Upper lobe of left lung (tissue), 6 donors: ENCODE data around the gene IRF4. TPM values are rescaled to one million over a fixed set of nuclear protein-coding genes. Genes with fewer than 3 reads are reported as not detected.

ENCODE experiments used
- ATAC-seq, 2 donors: fragments of 200-7000 bp; cut with Tn5 transposase; one replicate each; pipeline ENCODE4 v1.9.1; 2022; ENCODE audit warnings: mild to moderate bottlenecking in 2 of 2, moderate library complexity in 2 of 2; ENCODE audit not compliant: low FRiP score in 2 of 2
- DNase-seq, 2 donors: peaks; one replicate each; pipeline ENCODE4 v3.0.0-alpha.2; 2019 to 2020
- H3K27ac ChIP-seq, 4 donors: fragments of 200-600 bp; sonication (generic); one replicate each; pipeline ENCODE4 v1.5.1; 2016 to 2019
- H3K27me3 ChIP-seq, 4 donors: fragments of 200-600 bp; sonication (generic); one replicate each; pipeline ENCODE4 v1.5.1; 2017 to 2019
- H3K36me3 ChIP-seq, 4 donors: fragments of 200-600 bp; sonication (generic); one replicate each; pipeline ENCODE4 v1.5.1; 2016 to 2019
- H3K4me1 ChIP-seq, 4 donors: fragments of 200-600 bp; sonication (generic); one replicate each; pipeline ENCODE4 v1.5.1; 2018 to 2019
- H3K4me3 ChIP-seq, 4 donors: fragments of 200-600 bp; sonication (generic); one replicate each; pipeline ENCODE4 v1.5.1; 2017 to 2019; ENCODE audit warnings: mild to moderate bottlenecking in 2 of 4, moderate library complexity in 1 of 4
- H3K9me3 ChIP-seq, 4 donors: fragments of 200-600 bp; sonication (generic); one replicate each; pipeline ENCODE4 v1.5.1; 2018 to 2019
- CTCF ChIP-seq, 6 experiments: fragments of 450-650 bp in 4 of 6; fragments of 200-600 bp in 2 of 6; sonication (generic) in 2 of 6; IDR thresholded peaks; one replicate each; pipeline ENCODE4 v1.5.1; 2016 to 2019; ENCODE audit warnings: antibody characterized with exemption in 6 of 6
- EP300 ChIP-seq, 4 donors: sonication (generic); formaldehyde crosslinking; IDR thresholded peaks; one replicate each; pipeline ENCODE4 v1.5.1; 2017; ENCODE audit warnings: antibody characterized with exemption in 4 of 4, control low read depth in 2 of 4
- POLR2A ChIP-seq, 4 donors: fragments of 450-650 bp; IDR thresholded peaks; one replicate each; pipeline ENCODE4 v1.5.1; 2016 to 2017; ENCODE audit warnings: antibody characterized with exemption in 4 of 4, mild to moderate bottlenecking in 2 of 4
- POLR2AphosphoS5 ChIP-seq, 2 donors: sonication (generic); formaldehyde crosslinking; IDR thresholded peaks; one replicate each; pipeline ENCODE4 v1.5.1; 2017; ENCODE audit warnings: antibody characterized with exemption in 2 of 2
- WGBS, 2 donors: methylation state at CpG; one replicate each; pipeline ENCODE4 v1.1.5; 2017 to 2018; 5-methylcytosine and 5-hydroxymethylcytosine counted together
- total RNA-seq, 6 donors: library from RNA; depleted of rRNA in 4 of 6; stranded (reverse); fragments of >200 nt in 4 of 6; gene quantifications; one replicate each; pipeline versions ENCODE4 v1.1.0 to v1.2.1, GENCODE V29; 2016 to 2021
- donor health status: DM: no; HTN: no; CAD: no; lungs with moderate emphysema.
- donor health status: DM: no; HTN: yes; CAD: no; lungs with severe emphysema.

The IRF4 gene
- total RNA-seq = 10 to 100 TPM in 1 of 6 donors, 1 to 10 TPM in 5; 1.6 to 10.5 (median 5.9) TPM

GRCh38 chr6:391559-392440 lies at the start of gene IRF4:
Gene IRF4 (plus strand): TSS chr6:391752. CDS start chr6:393153, 1,401 bp downstream.
- Histone ChIP-seq H3K27me3 (peaks cover 0 to 44% (median 24%) of the 10 kb centered on the region in 4 donors), H3K27ac (peak within 1 kb of the TSS in 2 of 4 donors; percentile 36 to 44), H3K36me3 (no peaks in the 10 kb centered on the region), H3K9me3 (no peaks in the 10 kb centered on the region), H3K4me3 (peak within 1 kb of the TSS; percentile 24 to 58 (median 46)), H3K4me1 (peaks cover 27 to 33% (median 32%) of the 10 kb centered on the region in 4 donors)
- peak in 1 of 2 donors; percentile 89 for DNase-seq
- peak in 1 of 4 donors; percentile 45 for TF ChIP-seq POLR2A (IDR thresholded peaks at IDR 0.05)
- no peak for TF ChIP-seq CTCF (IDR thresholded peaks at IDR 0.05)
- TF ChIP-seq POLR2AphosphoS5 (IDR thresholded peaks at IDR 0.05) = peak in 1 of 2 donors; percentile 33
- TF ChIP-seq EP300 (IDR thresholded peaks at IDR 0.05) = no peak
- 0 to 2% methylated on average over 29 to 42 of the region's 82 CpGs for WGBS, 2 donors
- ATAC-seq = peak in 1 of 2 donors; percentile 67

- Histone ChIP-seq H3K4me1 (peaks cover under 1 to 25% (median 18%) of the 10 kb centered on the region in 4 donors), H3K4me3 (no peak overlapping the region), H3K36me3 (peaks cover 0 to 7% (median under 1%) of the 10 kb centered on the region in 4 donors), H3K27ac (no peak overlapping the region), H3K9me3 (no peaks in the 10 kb centered on the region), H3K27me3 (no peaks in the 10 kb centered on the region)
- WGBS, 2 donors = 72 to 77% methylated on average over 16 of the region's 16 CpGs
- ATAC-seq = peak in 1 of 2 donors; percentile 2
- no peak for TF ChIP-seq POLR2A (IDR thresholded peaks at IDR 0.05)
- no peak for TF ChIP-seq CTCF (IDR thresholded peaks at IDR 0.05)
- no peak for TF ChIP-seq POLR2AphosphoS5 (IDR thresholded peaks at IDR 0.05)
- no peak for TF ChIP-seq EP300 (IDR thresholded peaks at IDR 0.05)
- peak in 1 of 2 donors; percentile 77 for DNase-seq
Measured at GRCh38 chr6:341914-342831, 49.4 kb upstream of the IRF4 start.

GRCh38 chr6:342832-343179 lies 48.7 kb upstream of the IRF4 start:
- no peak for ATAC-seq
- Histone ChIP-seq H3K27ac (no peak overlapping the region), H3K4me1 (peaks cover 0 to 18% (median 12%) of the 10 kb centered on the region in 4 donors), H3K4me3 (no peak overlapping the region), H3K9me3 (no peaks in the 10 kb centered on the region), H3K27me3 (no peaks in the 10 kb centered on the region), H3K36me3 (peaks cover 0 to 12% (median 3%) of the 10 kb centered on the region in 4 donors)
- peak in 1 of 2 donors; percentile 46 for DNase-seq
- 83 to 86% methylated on average over 8 of the region's 8 CpGs for WGBS, 2 donors
- TF ChIP-seq POLR2AphosphoS5 (IDR thresholded peaks at IDR 0.05) = no peak
- no peak for TF ChIP-seq EP300 (IDR thresholded peaks at IDR 0.05)
- no peak for TF ChIP-seq POLR2A (IDR thresholded peaks at IDR 0.05)
- no peak for TF ChIP-seq CTCF (IDR thresholded peaks at IDR 0.05)

- no peak for TF ChIP-seq POLR2A (IDR thresholded peaks at IDR 0.05)
- TF ChIP-seq CTCF (IDR thresholded peaks at IDR 0.05) = no peak
- no peak for TF ChIP-seq POLR2AphosphoS5 (IDR thresholded peaks at IDR 0.05)
- TF ChIP-seq EP300 (IDR thresholded peaks at IDR 0.05) = no peak
- Histone ChIP-seq H3K27ac (no peak overlapping the region), H3K9me3 (no peaks in the 10 kb centered on the region), H3K27me3 (no peaks in the 10 kb centered on the region), H3K4me1 (peaks cover 0 to 12% (median 10%) of the 10 kb centered on the region in 4 donors), H3K36me3 (peaks cover 0 to 16% (median 7%) of the 10 kb centered on the region in 4 donors), H3K4me3 (no peak overlapping the region)
- no peak for ATAC-seq
- peak in 1 of 2 donors; percentile 66 for DNase-seq
- WGBS, 2 donors = 85 to 86% methylated on average over 10 of the region's 10 CpGs
Measured at GRCh38 chr6:343226-343935, 48.2 kb upstream of the IRF4 start.
